IPS-20b (cell line): Measurements from ENCODE around the gene KCNMA1.

ENCODE experiments used
- H3K27ac ChIP-seq: one replicate; pipeline ENCODE4 v1.5.1; 2013; ENCODE audit warnings: low read length
- H3K27me3 ChIP-seq: 2 replicates; pipeline ENCODE4 v1.6.1; 2013; ENCODE audit warnings: mild to moderate bottlenecking, low read length, inconsistent platforms; ENCODE audit not compliant: insufficient read depth
- H3K36me3 ChIP-seq: 2 replicates; pipeline ENCODE4 v1.6.1; 2013; ENCODE audit warnings: low read depth, mild to moderate bottlenecking, inconsistent platforms, low read length, moderate library complexity; ENCODE audit not compliant: insufficient read depth
- H3K4me1 ChIP-seq: 2 replicates; pipeline ENCODE4 v1.6.1; 2013; ENCODE audit warnings: mild to moderate bottlenecking, control low read depth, inconsistent platforms, low read length, moderate library complexity; ENCODE audit not compliant: insufficient read depth
- H3K4me3 ChIP-seq: 2 replicates; pipeline ENCODE4 v1.5.1; 2013; ENCODE audit warnings: mild to moderate bottlenecking, low read length, inconsistent platforms
- H3K9ac ChIP-seq: 2 replicates; pipeline ENCODE4 v1.6.1; 2013; ENCODE audit warnings: low read depth, mild to moderate bottlenecking, inconsistent platforms, low read length, moderate library complexity
- H3K9me3 ChIP-seq: 2 replicates; pipeline ENCODE4 v1.6.1; 2013; ENCODE audit warnings: mild to moderate bottlenecking, low read depth, low read length, inconsistent platforms; ENCODE audit not compliant: insufficient read depth

The KCNMA1 gene

DNA sequence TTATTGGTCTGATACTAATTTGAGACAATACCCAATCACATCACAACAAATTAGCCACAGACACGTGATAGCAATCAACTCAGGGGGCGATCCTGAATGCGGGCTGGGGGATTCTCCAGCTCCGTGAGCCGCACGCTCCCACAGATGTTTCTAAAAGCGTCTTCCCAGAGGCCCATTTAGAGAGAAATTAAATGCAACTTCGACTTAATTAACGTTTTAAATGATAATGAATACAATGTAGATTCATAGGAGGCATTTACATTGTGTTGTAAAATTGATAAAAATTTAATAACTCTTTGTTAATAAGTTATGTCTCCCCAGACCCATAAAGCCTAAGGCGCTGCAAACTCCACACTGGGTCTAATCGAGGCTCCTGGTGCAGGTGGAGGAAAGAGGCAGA is 642.6 kb downstream of the KCNMA1 start:
- Histone ChIP-seq H3K4me1 (no peaks in the 10 kb centered on the region), H3K4me3 (no peak overlapping the region), H3K27ac (no peak overlapping the region), H3K9me3 (no peaks in the 10 kb centered on the region), H3K36me3 (no peaks in the 10 kb centered on the region), H3K9ac (no peak overlapping the region), H3K27me3 (no peaks in the 10 kb centered on the region)

DNA sequence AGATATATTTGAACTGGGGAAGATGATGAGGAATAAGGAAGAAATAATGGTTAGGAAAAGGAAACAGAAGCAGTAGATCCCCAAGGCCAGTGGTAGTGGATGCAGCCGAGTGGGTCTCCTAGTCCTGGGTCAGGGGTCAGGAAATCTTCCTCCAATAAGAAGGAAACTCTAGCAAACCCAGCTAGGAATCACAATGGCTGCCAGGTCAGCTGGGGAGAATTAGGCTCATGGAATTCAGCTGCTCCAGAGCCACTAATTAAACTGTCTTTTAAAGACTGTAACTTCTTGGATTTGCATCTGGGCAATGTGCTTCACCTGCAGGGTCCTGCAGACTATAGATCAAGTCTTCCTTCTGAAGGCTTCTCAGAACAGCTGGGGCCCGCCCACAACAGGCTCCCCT is 644.4 kb downstream of the KCNMA1 start:
- no peaks in the 10 kb centered on the region for H3K27me3 ChIP-seq
- no peak overlapping the region for H3K27ac ChIP-seq
- no peaks in the 10 kb centered on the region for H3K9me3 ChIP-seq
- H3K9ac ChIP-seq, result no peak overlapping the region
- no peaks in the 10 kb centered on the region for H3K36me3 ChIP-seq
- H3K4me3 ChIP-seq, result no peak overlapping the region
- no peaks in the 10 kb centered on the region for H3K4me1 ChIP-seq

DNA sequence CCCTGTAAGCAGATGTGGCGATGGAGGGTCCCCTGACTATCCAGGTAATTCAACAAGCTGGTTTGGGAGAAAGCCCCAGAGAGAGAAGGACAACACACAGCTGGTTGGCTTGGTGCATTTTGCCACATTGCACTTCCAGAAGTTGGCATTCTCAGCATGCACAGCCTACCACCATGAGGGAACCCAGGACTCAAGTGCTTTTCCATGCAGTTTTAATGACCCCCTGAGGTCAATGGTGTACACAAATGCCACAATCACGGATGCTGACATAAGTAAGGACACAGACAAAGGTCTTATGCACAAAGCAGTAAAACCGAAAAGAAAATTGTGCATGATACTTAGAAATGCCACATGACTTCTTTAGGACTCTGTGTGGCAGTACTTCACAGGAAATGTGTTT is 645.1 kb downstream of the KCNMA1 start:
- Histone ChIP-seq H3K4me1 (no peaks in the 10 kb centered on the region), H3K27me3 (no peaks in the 10 kb centered on the region), H3K9me3 (no peaks in the 10 kb centered on the region), H3K4me3 (no peak overlapping the region), H3K27ac (no peak overlapping the region), H3K36me3 (no peaks in the 10 kb centered on the region), H3K9ac (no peak overlapping the region)

- Histone ChIP-seq H3K4me3 (no peak overlapping the region), H3K9ac (no peak overlapping the region), H3K4me1 (no peaks in the 10 kb centered on the region), H3K9me3 (no peaks in the 10 kb centered on the region), H3K36me3 (no peaks in the 10 kb centered on the region), H3K27me3 (no peaks in the 10 kb centered on the region), H3K27ac (no peak overlapping the region)
Observed at GRCh38 chr10:76991621-76992020, 646.0 kb downstream of the KCNMA1 start.

DNA sequence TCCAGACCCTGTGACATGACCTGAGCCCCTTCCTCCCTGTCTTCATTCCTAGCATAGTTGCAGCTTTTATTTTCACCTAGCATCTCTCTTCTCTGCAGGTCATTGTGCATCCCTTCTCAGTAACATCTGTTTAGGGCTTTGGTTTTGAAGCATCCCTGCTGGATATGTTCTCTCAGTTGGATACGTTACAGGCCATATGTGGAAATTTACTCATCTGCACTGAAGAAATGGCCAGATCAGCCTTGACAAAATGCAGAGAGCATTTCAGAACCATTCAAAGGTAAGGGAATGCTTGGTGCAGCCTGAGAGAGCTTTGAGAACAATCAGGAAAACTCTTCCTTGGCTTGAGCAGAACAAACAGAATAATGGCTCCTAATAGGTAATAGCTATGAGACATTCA is 647.0 kb downstream of the KCNMA1 start:
- Histone ChIP-seq H3K27me3 (no peaks in the 10 kb centered on the region), H3K9me3 (no peaks in the 10 kb centered on the region), H3K9ac (no peak overlapping the region), H3K36me3 (no peaks in the 10 kb centered on the region), H3K4me1 (no peaks in the 10 kb centered on the region), H3K4me3 (no peak overlapping the region), H3K27ac (no peak overlapping the region)

GRCh38 chr10:76984559-76985443 is 652.8 kb downstream of the KCNMA1 start:
- no peaks in the 10 kb centered on the region for H3K9me3 ChIP-seq
- H3K4me3 ChIP-seq, result no peak overlapping the region
- peaks cover 3% of the 10 kb centered on the region; the same call in 1 of the 2 replicates for H3K4me1 ChIP-seq
- no peaks in the 10 kb centered on the region for H3K36me3 ChIP-seq
- no peak overlapping the region for H3K27ac ChIP-seq
- no peaks in the 10 kb centered on the region for H3K27me3 ChIP-seq
- no peak overlapping the region for H3K9ac ChIP-seq

DNA sequence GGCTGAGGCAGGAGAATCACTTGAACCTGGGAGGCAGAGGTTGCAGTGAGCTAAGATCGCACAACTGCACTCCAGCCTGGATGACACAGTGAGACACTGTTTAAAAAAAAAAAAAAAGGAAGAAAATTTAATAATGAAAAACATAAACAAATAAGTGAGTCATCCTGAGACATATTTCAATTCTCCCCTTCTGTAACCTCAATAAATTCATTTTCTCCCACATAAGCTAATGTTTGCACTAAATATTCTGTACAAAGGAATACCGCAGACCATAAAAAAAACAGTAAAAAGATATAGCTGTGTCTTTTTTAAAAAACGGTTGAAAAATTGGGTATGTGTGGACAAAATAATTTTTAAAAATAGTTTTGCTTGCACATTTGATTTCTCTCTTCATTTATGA is 654.0 kb downstream of the KCNMA1 start:
- no peak overlapping the region for H3K4me3 ChIP-seq
- no peaks in the 10 kb centered on the region for H3K36me3 ChIP-seq
- H3K27ac ChIP-seq, result no peak overlapping the region
- H3K9me3 ChIP-seq, result no peaks in the 10 kb centered on the region
- no peak overlapping the region for H3K9ac ChIP-seq
- H3K4me1 ChIP-seq, result peaks cover 3% of the 10 kb centered on the region; the same call in 1 of the 2 replicates
- no peaks in the 10 kb centered on the region for H3K27me3 ChIP-seq

- Histone ChIP-seq H3K27ac (no peak overlapping the region), H3K4me3 (no peak overlapping the region), H3K27me3 (no peaks in the 10 kb centered on the region), H3K9me3 (no peaks in the 10 kb centered on the region), H3K36me3 (no peaks in the 10 kb centered on the region), H3K9ac (no peak overlapping the region), H3K4me1 (peaks cover 3% of the 10 kb centered on the region; the same call in 1 of the 2 replicates)
Observed at GRCh38 chr10:76982671-76983070, 654.9 kb downstream of the KCNMA1 start.

DNA sequence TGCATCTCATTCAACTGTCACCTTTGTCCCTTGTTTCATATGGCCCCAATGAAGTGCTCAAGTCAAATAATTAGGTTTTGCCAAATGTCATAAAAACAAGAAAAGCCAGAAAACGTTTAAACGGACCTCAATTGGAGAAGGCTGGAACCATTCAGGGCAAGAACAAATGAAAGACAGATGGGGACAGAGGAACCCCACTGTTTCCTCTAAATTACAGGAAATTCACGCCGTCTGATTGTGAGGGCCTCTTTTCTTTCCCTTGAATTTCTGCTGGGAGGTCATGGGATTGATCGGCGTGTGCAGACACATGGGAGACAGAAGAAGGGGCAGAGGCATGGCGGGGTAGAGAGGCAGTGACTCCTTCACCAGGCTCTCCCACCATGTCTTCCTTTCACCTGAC is 656.4 kb downstream of the KCNMA1 start:
- no peak overlapping the region for H3K4me3 ChIP-seq
- no peaks in the 10 kb centered on the region for H3K9me3 ChIP-seq
- H3K27me3 ChIP-seq, result no peaks in the 10 kb centered on the region
- no peak overlapping the region for H3K27ac ChIP-seq
- H3K4me1 ChIP-seq, result peaks cover 3% of the 10 kb centered on the region; the same call in 1 of the 2 replicates
- no peak overlapping the region for H3K9ac ChIP-seq
- H3K36me3 ChIP-seq, result no peaks in the 10 kb centered on the region

- H3K4me1 ChIP-seq, result no peaks in the 10 kb centered on the region
- no peak overlapping the region for H3K27ac ChIP-seq
- H3K9ac ChIP-seq, result no peak overlapping the region
- no peaks in the 10 kb centered on the region for H3K27me3 ChIP-seq
- H3K4me3 ChIP-seq, result no peak overlapping the region
- H3K9me3 ChIP-seq, result no peaks in the 10 kb centered on the region
- no peaks in the 10 kb centered on the region for H3K36me3 ChIP-seq
Observed at GRCh38 chr10:76977901-76978300, 659.7 kb downstream of the KCNMA1 start.

- Histone ChIP-seq H3K27me3 (no peaks in the 10 kb centered on the region), H3K36me3 (no peaks in the 10 kb centered on the region), H3K4me3 (no peak overlapping the region), H3K27ac (no peak overlapping the region), H3K9ac (no peak overlapping the region), H3K4me1 (no peaks in the 10 kb centered on the region), H3K9me3 (no peaks in the 10 kb centered on the region)
Observed at GRCh38 chr10:76977046-76977445, 660.6 kb downstream of the KCNMA1 start.

DNA sequence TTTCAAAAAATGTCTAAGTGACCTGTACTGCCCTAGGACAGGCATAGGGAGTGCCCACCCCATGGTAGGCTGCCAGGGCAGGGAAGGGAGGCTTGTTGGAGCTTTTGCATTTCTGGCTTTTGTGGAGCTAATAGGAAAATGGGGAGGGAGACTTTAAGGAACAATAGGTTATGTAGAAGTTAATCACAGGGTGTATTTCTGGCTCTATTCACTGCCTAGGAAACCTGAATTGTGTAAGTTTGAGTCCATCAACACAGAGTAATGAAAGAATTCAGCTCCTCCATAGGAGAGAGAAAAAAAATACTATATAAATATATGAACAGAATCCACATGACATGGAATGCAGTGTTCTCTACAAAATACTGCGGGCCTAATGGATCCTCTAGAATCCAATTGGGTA is 661.5 kb downstream of the KCNMA1 start:
- H3K36me3 ChIP-seq, result no peaks in the 10 kb centered on the region
- H3K4me1 ChIP-seq, result no peaks in the 10 kb centered on the region
- no peaks in the 10 kb centered on the region for H3K27me3 ChIP-seq
- no peaks in the 10 kb centered on the region for H3K9me3 ChIP-seq
- no peak overlapping the region for H3K4me3 ChIP-seq
- H3K27ac ChIP-seq, result no peak overlapping the region
- no peak overlapping the region for H3K9ac ChIP-seq
